GM23338 (cell line): Measurements from ENCODE around the gene SCGB3A1. TPM values are rescaled to one million over a fixed set of nuclear protein-coding genes. Genes with fewer than 3 reads are reported as not detected.

Experiments used
- ATAC-seq: fragments of 200-7000 bp; cut with Tn5 transposase; 3 replicates; pipeline ENCODE4 v1.9.1; 2020
- DNase-seq: peaks from one replicate; pipeline ENCODE4 v3.0.0-alpha.2; 2015; ENCODE audit warnings: low spot score
- H2AFZ ChIP-seq: fragments of 200-600 bp; sonication (generic); 2 replicates; pipeline ENCODE4 v1.8.0; 2016; ENCODE audit warnings: antibody characterized with exemption, mild to moderate bottlenecking, moderate library complexity
- H3F3A ChIP-seq: fragments of 200-600 bp; sonication (generic); replicated peaks from 2 replicates; pipeline ENCODE4 v1.8.0; 2017; ENCODE audit warnings: antibody characterized with exemption, mixed run types, low read depth
- H3K27ac ChIP-seq: fragments of 200-600 bp; sonication (generic); 2 replicates; pipeline ENCODE4 v1.6.1; 2016; ENCODE audit warnings: low read depth
- H3K27me3 ChIP-seq: fragments of 200-600 bp; sonication (generic); 2 replicates; pipeline ENCODE4 v1.8.0; 2016; ENCODE audit warnings: mild to moderate bottlenecking, mixed run types, moderate library complexity; ENCODE audit not compliant: insufficient read depth
- H3K36me3 ChIP-seq: fragments of 200-600 bp; sonication (generic); 2 replicates; pipeline ENCODE4 v1.8.0; 2016; ENCODE audit warnings: mild to moderate bottlenecking; ENCODE audit not compliant: insufficient read depth
- H3K4me1 ChIP-seq: fragments of 200-600 bp; sonication (generic); 2 replicates; pipeline ENCODE4 v1.8.0; 2016; ENCODE audit warnings: mild to moderate bottlenecking, moderate library complexity; ENCODE audit not compliant: insufficient read depth
- H3K4me2 ChIP-seq: fragments of 200-600 bp; sonication (generic); 2 replicates; pipeline ENCODE4 v1.7.1; 2017; ENCODE audit warnings: mixed run types
- H3K4me3 ChIP-seq: fragments of 200-600 bp; sonication (generic); 2 replicates; pipeline ENCODE4 v1.6.1; 2016; ENCODE audit warnings: mixed run types
- H3K79me2 ChIP-seq: fragments of 200-600 bp; sonication (generic); replicated peaks from 2 replicates; pipeline ENCODE4 v1.8.0; 2017; ENCODE audit warnings: mild to moderate bottlenecking; ENCODE audit not compliant: insufficient read depth
- H3K9me2 ChIP-seq: fragments of 200-600 bp; sonication (generic); 2 replicates; pipeline ENCODE4 v1.8.0; 2017; ENCODE audit not compliant: insufficient read depth
- H4K20me1 ChIP-seq: fragments of 200-600 bp; sonication (generic); replicated peaks from 2 replicates; pipeline ENCODE4 v1.8.0; 2017; ENCODE audit warnings: mild to moderate bottlenecking; ENCODE audit not compliant: insufficient read depth
- H3K27ac Mint-ChIP-seq: 2 replicates; pipeline ENCODE4 v1.8.0; 2020; ENCODE audit warnings: inconsistent platforms, mild to moderate bottlenecking, moderate library complexity, mixed read lengths
- H3K27me3 Mint-ChIP-seq: 3 replicates; pipeline ENCODE4 v1.8.0; 2022; ENCODE audit warnings: low read depth, mild to moderate bottlenecking, moderate library complexity, mixed read lengths, inconsistent platforms; ENCODE audit not compliant: insufficient read depth, poor library complexity
- H3K36me3 Mint-ChIP-seq: 3 replicates; pipeline ENCODE4 v1.8.0; 2021; ENCODE audit warnings: low read depth, mild to moderate bottlenecking, inconsistent platforms, moderate library complexity, mixed read lengths
- H3K4me1 Mint-ChIP-seq: 3 replicates; pipeline ENCODE4 v1.8.0; 2020; ENCODE audit warnings: mild to moderate bottlenecking, inconsistent platforms, mixed read lengths
- H3K4me3 Mint-ChIP-seq: 3 replicates; pipeline ENCODE4 v1.8.0; 2021; ENCODE audit warnings: moderate library complexity, mild to moderate bottlenecking, inconsistent platforms, mixed read lengths
- H3K9me3 Mint-ChIP-seq: 3 replicates; pipeline ENCODE4 v1.8.0; 2020; ENCODE audit warnings: moderate library complexity, mild to moderate bottlenecking, inconsistent platforms, mixed read lengths
- CREB1 ChIP-seq: fragments of 250-450 bp; sonication (Bioruptor Pico); IDR thresholded peaks from 2 replicates; pipeline ENCODE4 v1.5.0; 2020; ENCODE audit warnings: low read depth, mild to moderate bottlenecking, moderate library complexity
- EZH2 ChIP-seq: fragments of 200-600 bp; sonication (generic); IDR thresholded peaks from one replicate; pipeline ENCODE4 v1.8.0; 2017; ENCODE audit warnings: antibody characterized with exemption, mild to moderate bottlenecking, low read depth; ENCODE audit not compliant: unreplicated experiment
- NANOG ChIP-seq: IDR thresholded peaks from 2 replicates; pipeline ENCODE4 v1.6.1; 2016; ENCODE audit warnings: antibody characterized with exemption, borderline replicate concordance
- ZNF331 ChIP-seq: fragments of 250-450 bp; sonication (Bioruptor Pico); IDR thresholded peaks from 2 replicates; pipeline ENCODE4 v1.5.0; 2020; ENCODE audit warnings: low read depth, mild to moderate bottlenecking, moderate library complexity
- polyA plus RNA-seq: library from polyadenylated mRNA; unstranded; fragments of >200 nt; fragmentation: Nextera tagmentation; extraction: Ambion mirVana; gene quantifications from 2 replicates; pipeline ENCODE4 v1.2.1, GENCODE V29; 2016
- total RNA-seq: library from RNA; depleted of rRNA; stranded (reverse); fragments of >200 nt; shearing (Covaris generic); gene quantifications from 2 replicates; pipeline ENCODE4 v1.2.3, GENCODE V29; 2014
- TF ChIP-seq, protein P1 (sequence below): IDR thresholded peaks from 2 replicates; pipeline ENCODE4 v1.6.1; 2016; ENCODE audit warnings: antibody characterized with exemption
- TF ChIP-seq, protein P2 (sequence below), 2 experiments: fragments of 200-600 bp in 1 of 2; sonication (generic) in 1 of 2; conservative IDR thresholded peaks; 2 replicates each; pipeline versions ENCODE4 v1.5.1 to v1.6.1; 2016 to 2017; ENCODE audit warnings: antibody characterized with exemption in 2 of 2, low read depth in 2 of 2, mild to moderate bottlenecking in 2 of 2, moderate library complexity in 1 of 2
- TF ChIP-seq, protein P3 (sequence below): fragments of 250-450 bp; sonication (Bioruptor Pico); IDR thresholded peaks from 2 replicates; pipeline ENCODE4 v1.5.0; 2020; ENCODE audit warnings: mild to moderate bottlenecking, moderate library complexity
- TF ChIP-seq, protein P4 (sequence below): IDR thresholded peaks from one replicate; pipeline ENCODE4 v1.6.1; 2018; ENCODE audit warnings: antibody characterized with exemption; ENCODE audit not compliant: unreplicated experiment

The SCGB3A1 gene
- total and polyA plus RNA-seq, 2 experiments from 2014 or later: not detected

DNA sequence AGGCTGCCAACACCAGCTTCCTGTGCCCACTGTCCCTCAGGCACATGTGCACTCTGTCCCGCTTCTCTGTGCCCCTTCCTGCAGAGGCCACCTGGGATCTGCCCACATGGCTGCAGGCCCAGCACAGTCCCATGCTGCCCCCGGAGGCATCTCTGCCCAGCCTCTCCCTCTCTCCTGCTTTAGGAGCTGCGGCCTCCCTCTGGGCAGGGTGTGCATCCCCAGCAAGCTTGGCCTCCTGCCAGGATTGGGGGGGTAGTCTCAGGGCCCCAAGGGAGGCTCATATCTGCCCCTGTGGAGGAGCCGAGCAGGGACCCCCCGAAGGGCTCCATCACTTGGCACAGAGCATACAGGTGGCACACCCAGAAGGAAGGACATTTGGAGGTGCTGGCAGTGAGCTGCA is 33.3 kb upstream of the SCGB3A1 start:
- no peaks in the 10 kb centered on the region for H3K79me2 ChIP-seq
- Mint-ChIP-seq H3K4me1 (peaks cover 2% of the 10 kb centered on the region; the same call in 1 of the 3 replicates), H3K27ac (no peak overlapping the region), H3K27me3 (peaks cover 4% of the 10 kb centered on the region), H3K9me3 (no peaks in the 10 kb centered on the region; the same call in 2 of the 3 replicates), H3K36me3 (no peaks in the 10 kb centered on the region), H3K4me3 (no peak overlapping the region)
- H3K4me1 ChIP-seq: no peaks in the 10 kb centered on the region
- H3K4me2 ChIP-seq: no peak overlapping the region
- no peaks in the 10 kb centered on the region for H4K20me1 ChIP-seq
- H3F3A ChIP-seq: no peaks in the 10 kb centered on the region
- DNase-seq (no peak), ATAC-seq (peak; percentile 9; the same call in 1 of the 3 replicates)
- no peaks in the 10 kb centered on the region for H3K9me2 ChIP-seq
- no peak overlapping the region for H3K27ac ChIP-seq
- H3K36me3 ChIP-seq: no peaks in the 10 kb centered on the region
- no peak overlapping the region for H3K4me3 ChIP-seq
- H2AFZ ChIP-seq: no peak overlapping the region
- H3K27me3 ChIP-seq: no peaks in the 10 kb centered on the region
- TF ChIP-seq, protein P1, sequence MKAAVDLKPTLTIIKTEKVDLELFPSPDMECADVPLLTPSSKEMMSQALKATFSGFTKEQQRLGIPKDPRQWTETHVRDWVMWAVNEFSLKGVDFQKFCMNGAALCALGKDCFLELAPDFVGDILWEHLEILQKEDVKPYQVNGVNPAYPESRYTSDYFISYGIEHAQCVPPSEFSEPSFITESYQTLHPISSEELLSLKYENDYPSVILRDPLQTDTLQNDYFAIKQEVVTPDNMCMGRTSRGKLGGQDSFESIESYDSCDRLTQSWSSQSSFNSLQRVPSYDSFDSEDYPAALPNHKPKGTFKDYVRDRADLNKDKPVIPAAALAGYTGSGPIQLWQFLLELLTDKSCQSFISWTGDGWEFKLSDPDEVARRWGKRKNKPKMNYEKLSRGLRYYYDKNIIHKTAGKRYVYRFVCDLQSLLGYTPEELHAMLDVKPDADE: no peak
- TF ChIP-seq, protein P2, sequence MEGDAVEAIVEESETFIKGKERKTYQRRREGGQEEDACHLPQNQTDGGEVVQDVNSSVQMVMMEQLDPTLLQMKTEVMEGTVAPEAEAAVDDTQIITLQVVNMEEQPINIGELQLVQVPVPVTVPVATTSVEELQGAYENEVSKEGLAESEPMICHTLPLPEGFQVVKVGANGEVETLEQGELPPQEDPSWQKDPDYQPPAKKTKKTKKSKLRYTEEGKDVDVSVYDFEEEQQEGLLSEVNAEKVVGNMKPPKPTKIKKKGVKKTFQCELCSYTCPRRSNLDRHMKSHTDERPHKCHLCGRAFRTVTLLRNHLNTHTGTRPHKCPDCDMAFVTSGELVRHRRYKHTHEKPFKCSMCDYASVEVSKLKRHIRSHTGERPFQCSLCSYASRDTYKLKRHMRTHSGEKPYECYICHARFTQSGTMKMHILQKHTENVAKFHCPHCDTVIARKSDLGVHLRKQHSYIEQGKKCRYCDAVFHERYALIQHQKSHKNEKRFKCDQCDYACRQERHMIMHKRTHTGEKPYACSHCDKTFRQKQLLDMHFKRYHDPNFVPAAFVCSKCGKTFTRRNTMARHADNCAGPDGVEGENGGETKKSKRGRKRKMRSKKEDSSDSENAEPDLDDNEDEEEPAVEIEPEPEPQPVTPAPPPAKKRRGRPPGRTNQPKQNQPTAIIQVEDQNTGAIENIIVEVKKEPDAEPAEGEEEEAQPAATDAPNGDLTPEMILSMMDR (conservative IDR thresholded peaks at IDR 0.05; ENCODE audit: low read depth in 2 of 2): peak in 1 of 2 experiments; percentile 12; a peak in 1 of 4 replicates
- TF ChIP-seq ZNF331 (CRISPR knock-in tag): no peak
- TF ChIP-seq CREB1: no peak
- TF ChIP-seq NANOG: no peak
- TF ChIP-seq, protein P3, sequence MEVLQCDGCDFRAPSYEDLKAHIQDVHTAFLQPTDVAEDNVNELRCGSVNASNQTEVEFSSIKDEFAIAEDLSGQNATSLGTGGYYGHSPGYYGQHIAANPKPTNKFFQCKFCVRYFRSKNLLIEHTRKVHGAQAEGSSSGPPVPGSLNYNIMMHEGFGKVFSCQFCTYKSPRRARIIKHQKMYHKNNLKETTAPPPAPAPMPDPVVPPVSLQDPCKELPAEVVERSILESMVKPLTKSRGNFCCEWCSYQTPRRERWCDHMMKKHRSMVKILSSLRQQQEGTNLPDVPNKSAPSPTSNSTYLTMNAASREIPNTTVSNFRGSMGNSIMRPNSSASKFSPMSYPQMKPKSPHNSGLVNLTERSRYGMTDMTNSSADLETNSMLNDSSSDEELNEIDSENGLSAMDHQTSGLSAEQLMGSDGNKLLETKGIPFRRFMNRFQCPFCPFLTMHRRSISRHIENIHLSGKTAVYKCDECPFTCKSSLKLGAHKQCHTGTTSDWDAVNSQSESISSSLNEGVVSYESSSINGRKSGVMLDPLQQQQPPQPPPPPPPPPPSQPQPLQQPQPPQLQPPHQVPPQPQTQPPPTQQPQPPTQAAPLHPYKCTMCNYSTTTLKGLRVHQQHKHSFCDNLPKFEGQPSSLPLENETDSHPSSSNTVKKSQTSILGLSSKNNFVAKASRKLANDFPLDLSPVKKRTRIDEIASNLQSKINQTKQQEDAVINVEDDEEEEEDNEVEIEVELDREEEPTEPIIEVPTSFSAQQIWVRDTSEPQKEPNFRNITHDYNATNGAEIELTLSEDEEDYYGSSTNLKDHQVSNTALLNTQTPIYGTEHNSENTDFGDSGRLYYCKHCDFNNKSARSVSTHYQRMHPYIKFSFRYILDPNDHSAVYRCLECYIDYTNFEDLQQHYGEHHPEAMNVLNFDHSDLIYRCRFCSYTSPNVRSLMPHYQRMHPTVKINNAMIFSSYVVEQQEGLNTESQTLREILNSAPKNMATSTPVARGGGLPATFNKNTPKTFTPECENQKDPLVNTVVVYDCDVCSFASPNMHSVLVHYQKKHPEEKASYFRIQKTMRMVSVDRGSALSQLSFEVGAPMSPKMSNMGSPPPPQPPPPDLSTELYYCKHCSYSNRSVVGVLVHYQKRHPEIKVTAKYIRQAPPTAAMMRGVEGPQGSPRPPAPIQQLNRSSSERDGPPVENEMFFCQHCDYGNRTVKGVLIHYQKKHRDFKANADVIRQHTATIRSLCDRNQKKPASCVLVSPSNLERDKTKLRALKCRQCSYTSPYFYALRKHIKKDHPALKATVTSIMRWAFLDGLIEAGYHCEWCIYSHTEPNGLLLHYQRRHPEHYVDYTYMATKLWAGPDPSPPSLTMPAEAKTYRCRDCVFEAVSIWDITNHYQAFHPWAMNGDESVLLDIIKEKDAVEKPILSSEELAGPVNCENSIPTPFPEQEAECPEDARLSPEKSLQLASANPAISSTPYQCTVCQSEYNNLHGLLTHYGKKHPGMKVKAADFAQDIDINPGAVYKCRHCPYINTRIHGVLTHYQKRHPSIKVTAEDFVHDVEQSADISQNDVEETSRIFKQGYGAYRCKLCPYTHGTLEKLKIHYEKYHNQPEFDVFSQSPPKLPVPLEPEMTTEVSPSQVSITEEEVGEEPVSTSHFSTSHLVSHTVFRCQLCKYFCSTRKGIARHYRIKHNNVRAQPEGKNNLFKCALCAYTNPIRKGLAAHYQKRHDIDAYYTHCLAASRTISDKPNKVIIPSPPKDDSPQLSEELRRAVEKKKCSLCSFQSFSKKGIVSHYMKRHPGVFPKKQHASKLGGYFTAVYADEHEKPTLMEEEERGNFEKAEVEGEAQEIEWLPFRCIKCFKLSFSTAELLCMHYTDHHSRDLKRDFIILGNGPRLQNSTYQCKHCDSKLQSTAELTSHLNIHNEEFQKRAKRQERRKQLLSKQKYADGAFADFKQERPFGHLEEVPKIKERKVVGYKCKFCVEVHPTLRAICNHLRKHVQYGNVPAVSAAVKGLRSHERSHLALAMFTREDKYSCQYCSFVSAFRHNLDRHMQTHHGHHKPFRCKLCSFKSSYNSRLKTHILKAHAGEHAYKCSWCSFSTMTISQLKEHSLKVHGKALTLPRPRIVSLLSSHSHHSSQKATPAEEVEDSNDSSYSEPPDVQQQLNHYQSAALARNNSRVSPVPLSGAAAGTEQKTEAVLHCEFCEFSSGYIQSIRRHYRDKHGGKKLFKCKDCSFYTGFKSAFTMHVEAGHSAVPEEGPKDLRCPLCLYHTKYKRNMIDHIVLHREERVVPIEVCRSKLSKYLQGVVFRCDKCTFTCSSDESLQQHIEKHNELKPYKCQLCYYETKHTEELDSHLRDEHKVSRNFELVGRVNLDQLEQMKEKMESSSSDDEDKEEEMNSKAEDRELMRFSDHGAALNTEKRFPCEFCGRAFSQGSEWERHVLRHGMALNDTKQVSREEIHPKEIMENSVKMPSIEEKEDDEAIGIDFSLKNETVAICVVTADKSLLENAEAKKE: no peak
- no peak for TF ChIP-seq EZH2
- TF ChIP-seq, protein P4, sequence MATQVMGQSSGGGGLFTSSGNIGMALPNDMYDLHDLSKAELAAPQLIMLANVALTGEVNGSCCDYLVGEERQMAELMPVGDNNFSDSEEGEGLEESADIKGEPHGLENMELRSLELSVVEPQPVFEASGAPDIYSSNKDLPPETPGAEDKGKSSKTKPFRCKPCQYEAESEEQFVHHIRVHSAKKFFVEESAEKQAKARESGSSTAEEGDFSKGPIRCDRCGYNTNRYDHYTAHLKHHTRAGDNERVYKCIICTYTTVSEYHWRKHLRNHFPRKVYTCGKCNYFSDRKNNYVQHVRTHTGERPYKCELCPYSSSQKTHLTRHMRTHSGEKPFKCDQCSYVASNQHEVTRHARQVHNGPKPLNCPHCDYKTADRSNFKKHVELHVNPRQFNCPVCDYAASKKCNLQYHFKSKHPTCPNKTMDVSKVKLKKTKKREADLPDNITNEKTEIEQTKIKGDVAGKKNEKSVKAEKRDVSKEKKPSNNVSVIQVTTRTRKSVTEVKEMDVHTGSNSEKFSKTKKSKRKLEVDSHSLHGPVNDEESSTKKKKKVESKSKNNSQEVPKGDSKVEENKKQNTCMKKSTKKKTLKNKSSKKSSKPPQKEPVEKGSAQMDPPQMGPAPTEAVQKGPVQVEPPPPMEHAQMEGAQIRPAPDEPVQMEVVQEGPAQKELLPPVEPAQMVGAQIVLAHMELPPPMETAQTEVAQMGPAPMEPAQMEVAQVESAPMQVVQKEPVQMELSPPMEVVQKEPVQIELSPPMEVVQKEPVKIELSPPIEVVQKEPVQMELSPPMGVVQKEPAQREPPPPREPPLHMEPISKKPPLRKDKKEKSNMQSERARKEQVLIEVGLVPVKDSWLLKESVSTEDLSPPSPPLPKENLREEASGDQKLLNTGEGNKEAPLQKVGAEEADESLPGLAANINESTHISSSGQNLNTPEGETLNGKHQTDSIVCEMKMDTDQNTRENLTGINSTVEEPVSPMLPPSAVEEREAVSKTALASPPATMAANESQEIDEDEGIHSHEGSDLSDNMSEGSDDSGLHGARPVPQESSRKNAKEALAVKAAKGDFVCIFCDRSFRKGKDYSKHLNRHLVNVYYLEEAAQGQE: no peak
